ENCODE measurements around the gene NLE1.
"Not testable (repeated sequence)": the region's sequence is repeated elsewhere in the genome, so short reads cannot be mapped to it uniquely, and the experiment has no call there.

NLE1 gene

DNA sequence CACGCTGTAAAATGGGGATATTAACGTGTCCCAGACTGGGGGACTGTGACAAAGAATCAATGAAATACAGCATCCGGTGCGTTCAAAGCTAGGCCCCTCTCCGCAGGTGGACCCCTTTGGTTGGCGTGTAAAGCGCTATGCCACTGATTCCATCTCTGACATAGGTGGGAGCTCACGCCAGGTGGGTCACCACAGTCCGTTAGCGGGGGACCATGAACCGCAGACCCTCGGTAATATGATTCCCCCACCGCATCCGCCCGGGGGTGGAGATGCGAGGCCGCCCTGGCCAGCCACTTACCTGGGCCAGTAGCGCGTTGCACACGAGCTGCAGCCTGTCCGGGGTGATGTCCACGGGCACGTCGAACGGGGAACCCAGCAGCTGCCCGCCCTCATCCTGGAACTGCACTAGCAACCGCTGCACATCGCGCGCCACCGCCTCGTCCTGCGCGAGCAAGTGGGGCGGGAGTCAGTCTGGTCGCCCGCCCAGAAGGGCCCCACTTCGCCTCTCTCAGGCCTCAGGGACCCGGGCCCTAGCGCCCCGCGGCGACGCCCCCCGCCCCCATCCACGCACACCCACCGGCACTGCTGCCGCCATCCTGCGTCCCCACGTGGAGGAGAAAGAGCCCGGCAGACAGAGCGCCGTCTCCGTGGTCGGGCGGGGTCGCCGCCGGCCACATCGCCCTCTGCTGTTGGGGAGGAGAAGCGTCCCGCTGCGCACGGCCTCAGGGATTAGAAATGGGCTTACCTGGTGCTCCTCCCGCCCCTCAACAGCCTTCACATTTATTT lies at the start of gene NLE1:
Gene NLE1, minus strand, starts transcription at position 623 of the 786 bp plus-strand sequence. Its CDS starts 28 bp downstream, at position 595.
- DNase-seq (ENCODE audit: extremely low spot score, insufficient read length, low read depth) = peak; percentile 90
- peak; percentile 76 for FAIRE-seq

- DNase-seq (ENCODE audit: extremely low spot score, insufficient read length, low read depth) (no peak), FAIRE-seq (no peak)
Measured at GRCh38 chr17:35191001-35191695, 49.0 kb upstream of the NLE1 start.

GRCh38 chr17:35189291-35189690 lies 47.2 kb upstream of the NLE1 start:
- no peak for DNase-seq (ENCODE audit: extremely low spot score, insufficient read length, low read depth)
- FAIRE-seq = no peak

DNA sequence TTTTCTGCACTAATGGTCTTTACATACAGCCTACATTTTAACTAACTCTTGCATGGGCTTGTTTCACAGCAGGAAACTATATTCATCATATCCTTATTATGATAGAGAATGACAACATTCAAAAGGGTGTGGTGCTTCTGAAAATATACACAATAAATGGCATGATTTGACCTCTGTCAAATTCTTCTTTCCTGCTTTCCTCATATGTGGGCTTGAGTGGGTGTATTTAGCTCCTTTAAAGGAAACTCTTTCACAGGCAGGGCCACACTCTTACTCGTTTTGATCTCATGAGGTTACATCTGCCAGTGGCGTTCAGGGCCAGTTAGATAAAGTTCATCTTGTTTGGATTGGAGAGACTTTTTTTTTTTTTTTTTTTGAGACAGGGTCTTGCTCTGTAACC lies 46.0 kb upstream of the NLE1 start:
- DNase-seq (ENCODE audit: extremely low spot score, insufficient read length, low read depth) = no peak
- no peak for FAIRE-seq

DNA sequence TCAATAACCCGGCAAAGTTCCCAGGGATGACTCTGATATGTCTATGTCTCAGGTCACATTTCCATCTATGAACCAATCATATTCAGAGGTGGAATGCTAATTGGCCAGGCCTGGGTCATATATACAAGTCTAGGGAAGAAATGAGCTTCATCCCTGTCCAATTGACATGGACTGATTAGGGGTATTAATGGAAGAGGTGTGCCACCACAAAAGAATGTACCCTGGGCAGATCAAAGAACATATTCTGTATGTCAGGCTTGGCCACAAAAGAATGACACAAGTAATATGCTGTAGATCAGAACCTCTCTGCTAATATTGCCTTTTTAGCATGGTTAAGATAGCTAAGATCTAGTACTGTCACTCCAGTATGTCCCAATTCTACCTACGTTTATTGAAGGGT lies 45.4 kb upstream of the NLE1 start:
- FAIRE-seq (no peak), DNase-seq (ENCODE audit: extremely low spot score, insufficient read length, low read depth) (no peak)

GRCh38 chr17:35185849-35186248 lies 43.7 kb upstream of the NLE1 start:
- DNase-seq (ENCODE audit: extremely low spot score, insufficient read length, low read depth) (peak; percentile 26), FAIRE-seq (peak; percentile 81)

DNA sequence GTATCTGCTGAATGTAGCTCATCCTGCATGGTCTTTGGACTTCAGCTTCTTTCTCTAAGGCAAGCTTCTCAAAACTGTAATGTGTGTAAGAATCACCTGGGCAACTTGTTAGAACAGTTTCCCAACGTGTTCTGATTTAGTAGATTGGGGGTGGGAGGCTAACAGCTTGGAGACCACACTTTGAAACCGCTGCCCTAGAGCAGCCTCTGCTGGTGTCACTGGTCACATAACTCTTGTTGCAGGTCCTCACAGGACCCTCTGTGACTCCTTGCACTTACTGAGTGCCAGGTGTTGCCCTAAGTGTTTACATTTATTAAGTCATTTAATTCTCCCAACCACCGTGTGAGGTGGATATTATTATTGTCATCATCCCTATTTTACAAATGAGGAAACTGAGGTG lies 42.2 kb upstream of the NLE1 start:
- no peak for FAIRE-seq
- DNase-seq (ENCODE audit: extremely low spot score, insufficient read length, low read depth) = no peak

- no peak for FAIRE-seq
Measured at GRCh38 chr17:35183332-35183731, 41.2 kb upstream of the NLE1 start.

GRCh38 chr17:35179379-35179778 lies 37.3 kb upstream of the NLE1 start:
- FAIRE-seq; DNase-seq (ENCODE audit: extremely low spot score, insufficient read length, low read depth): not testable (repeated sequence)

More at GRCh38 chr17:35183332-35183731, 41.2 kb upstream of the NLE1 start:
- DNase-seq (ENCODE audit: extremely low spot score, insufficient read length, low read depth) = no peak

GRCh38 chr17:35176897-35177296 lies 34.8 kb upstream of the NLE1 start:
- DNase-seq (ENCODE audit: extremely low spot score, insufficient read length, low read depth) = no peak
- no peak for FAIRE-seq

- no peak for FAIRE-seq
- no peak for DNase-seq (ENCODE audit: extremely low spot score, insufficient read length, low read depth)
Measured at GRCh38 chr17:35175638-35176415, 33.7 kb upstream of the NLE1 start.

- DNase-seq (ENCODE audit: extremely low spot score, insufficient read length, low read depth) = no peak
- FAIRE-seq = no peak
Measured at GRCh38 chr17:35174835-35175334, 32.8 kb upstream of the NLE1 start.

DNA sequence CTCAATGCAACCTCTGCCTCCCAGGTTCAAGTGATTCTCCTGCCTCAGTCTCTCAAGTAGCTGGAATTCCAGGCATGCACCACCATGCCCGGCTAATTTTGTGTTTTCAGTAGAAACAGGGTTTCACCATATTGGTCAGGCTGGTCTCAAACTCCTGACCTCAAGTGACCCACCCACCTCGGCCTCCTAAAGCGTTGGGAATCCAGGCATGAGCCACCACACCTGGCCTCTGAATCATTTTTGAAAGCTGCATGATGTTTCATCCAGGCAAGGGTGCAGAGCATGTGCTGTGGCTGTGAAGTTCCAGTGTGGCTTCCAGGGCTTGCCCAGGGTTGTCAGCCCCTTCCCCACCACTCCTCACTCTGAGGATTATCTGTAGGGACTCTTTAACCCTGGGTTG lies 30.2 kb upstream of the NLE1 start:
- FAIRE-seq; DNase-seq (ENCODE audit: extremely low spot score, insufficient read length, low read depth): not testable (repeated sequence)

DNA sequence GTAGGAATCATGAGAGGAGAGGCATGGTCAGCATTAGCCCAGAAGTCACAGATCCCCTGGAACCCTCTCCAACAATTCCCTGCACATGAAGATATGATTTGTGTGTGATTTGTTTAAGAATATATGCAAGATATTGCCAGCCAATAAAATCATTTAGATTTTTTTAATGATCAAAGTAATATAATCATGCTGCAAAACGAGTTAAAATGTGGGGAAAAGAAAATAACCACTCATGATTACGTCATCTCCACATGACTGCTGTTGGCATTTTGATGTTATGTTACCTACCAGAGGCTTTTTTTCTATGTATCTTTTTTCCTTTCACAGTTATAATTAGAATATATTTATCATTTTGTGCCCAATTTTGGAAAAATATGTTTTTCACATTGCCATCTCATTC lies 29.7 kb upstream of the NLE1 start:
- DNase-seq (ENCODE audit: extremely low spot score, insufficient read length, low read depth) (no peak), FAIRE-seq (no peak)

DNA sequence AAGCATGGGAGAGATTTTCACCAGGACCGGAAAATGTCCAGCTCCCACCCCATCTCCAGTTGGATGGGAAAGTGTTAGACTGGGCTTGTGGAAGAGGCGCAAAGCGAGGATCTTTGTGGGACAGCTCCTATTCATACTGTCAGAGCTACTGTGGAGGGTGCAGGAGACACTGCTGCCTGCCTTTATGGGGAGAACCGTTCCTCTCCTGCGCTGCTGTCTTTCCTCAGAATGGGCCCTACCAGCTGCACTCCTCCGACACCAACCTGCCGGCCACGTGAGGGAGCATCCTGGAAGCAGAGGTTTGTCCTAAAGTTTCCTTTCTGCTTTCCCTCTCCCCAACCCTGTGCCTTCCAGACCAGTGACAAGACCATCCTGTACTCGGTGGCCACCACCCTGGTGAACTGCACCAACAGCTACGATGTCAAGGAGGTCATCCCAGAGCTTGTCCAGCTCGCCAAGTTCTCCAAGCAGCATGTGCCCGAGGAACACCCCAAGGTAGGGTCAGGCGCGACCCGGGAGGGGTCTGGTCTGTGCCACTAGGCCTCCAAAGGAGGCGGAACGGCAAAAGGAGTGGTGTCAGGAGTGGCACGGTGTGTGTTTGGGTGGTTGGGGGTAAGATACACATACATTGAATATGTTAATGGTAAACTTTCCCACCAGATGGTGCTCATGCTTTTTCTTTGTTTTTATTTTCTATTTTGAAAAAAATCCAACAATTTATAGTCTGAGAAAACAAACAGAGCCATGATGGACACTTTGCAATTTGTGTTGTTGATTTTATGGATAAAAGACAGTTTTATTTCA lies 29.1 kb upstream of the NLE1 start:
- peak; percentile 81 for FAIRE-seq

DNA sequence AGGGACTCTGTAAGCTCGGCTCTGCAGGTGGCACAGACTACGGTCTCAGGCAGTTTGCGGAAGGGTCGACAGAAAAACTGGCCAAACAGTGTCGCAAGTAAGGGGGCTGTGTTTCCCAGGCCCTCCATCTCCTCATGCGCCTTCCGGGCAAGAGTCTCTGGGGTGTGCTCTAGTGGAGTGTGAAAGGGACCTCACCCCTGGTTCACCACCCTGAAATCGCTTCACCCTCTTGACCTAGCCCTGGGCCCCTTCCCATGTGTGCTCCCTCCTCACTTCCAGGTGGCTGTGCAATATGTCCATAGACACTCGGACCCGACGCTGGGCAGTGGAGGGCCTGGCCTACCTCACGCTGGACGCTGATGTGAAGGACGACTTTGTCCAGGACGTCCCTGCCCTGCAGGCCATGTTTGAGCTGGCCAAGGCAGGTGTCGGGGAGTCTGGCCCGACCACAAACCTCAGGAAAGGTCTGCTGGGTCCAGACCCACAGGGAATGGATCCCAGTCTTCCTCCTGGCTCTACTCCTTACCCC lies 27.8 kb upstream of the NLE1 start:
- FAIRE-seq (no peak), DNase-seq (ENCODE audit: extremely low spot score, insufficient read length, low read depth) (no peak)

More for the DNA sequence above, 29.1 kb upstream of the NLE1 start:
- DNase-seq (ENCODE audit: extremely low spot score, insufficient read length, low read depth) = no peak

- FAIRE-seq = no peak
- DNase-seq (ENCODE audit: extremely low spot score, insufficient read length, low read depth) = no peak
Measured at GRCh38 chr17:35167666-35168065, 25.6 kb upstream of the NLE1 start.

DNA sequence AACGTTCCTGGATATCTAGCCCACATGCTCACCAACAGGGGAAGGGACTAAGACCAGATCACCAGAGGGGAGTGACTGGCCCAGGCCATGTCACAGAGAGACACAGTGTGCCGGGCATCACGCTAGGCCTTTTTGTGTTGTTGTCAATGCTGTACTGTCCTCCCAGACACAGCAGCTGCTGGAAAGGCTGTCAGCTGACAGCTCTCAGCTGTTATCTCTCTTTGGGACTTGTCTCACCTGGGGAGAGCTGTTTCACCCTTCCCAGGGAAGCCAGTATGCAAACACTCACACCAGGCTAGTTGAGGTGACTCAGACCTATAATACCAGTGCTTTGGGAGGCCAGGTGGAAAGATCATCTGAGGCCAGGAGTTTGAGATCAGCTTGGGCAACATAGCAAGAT lies 24.9 kb upstream of the NLE1 start:
- FAIRE-seq = no peak
- DNase-seq (ENCODE audit: extremely low spot score, insufficient read length, low read depth) = no peak

DNA sequence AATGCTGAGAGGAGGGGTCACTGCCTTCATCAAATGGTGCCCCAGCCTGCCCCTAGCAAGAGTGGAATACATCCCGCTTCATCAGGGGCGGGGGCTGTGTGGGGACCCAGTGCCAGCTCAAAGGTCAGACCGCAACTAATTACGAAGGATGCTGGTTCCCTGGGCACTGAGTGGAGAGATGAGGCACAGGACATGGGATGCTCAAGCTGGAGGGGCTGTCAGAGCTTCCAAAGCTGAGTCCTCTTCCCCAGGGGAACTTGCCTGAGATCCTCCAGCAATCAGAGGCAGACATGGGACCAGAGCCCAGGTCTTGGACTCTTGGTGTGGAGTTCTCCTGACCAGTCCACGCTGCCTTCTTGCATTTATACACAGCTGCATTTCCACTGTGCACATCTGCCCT lies 24.4 kb upstream of the NLE1 start:
- FAIRE-seq = no peak
- DNase-seq (ENCODE audit: extremely low spot score, insufficient read length, low read depth) = no peak
